Gastroesophageal sphincter (tissue), 3 donors: ENCODE results near the gene SYCP2L.

Experiments
- CTCF ChIP-seq, 4 experiments: fragments of 200-600 bp in 2 of 4; fragments of 450-650 bp in 2 of 4; sonication (generic) in 1 of 4; IDR thresholded peaks; one replicate each; pipeline ENCODE4 v1.5.1; 2017 to 2019; ENCODE audit warnings: antibody characterized with exemption in 4 of 4, mild to moderate bottlenecking in 2 of 4, moderate library complexity in 2 of 4
- EP300 ChIP-seq: sonication (generic); formaldehyde crosslinking; IDR thresholded peaks from one replicate; pipeline ENCODE4 v1.6.1; 2017; ENCODE audit warnings: antibody characterized with exemption, mild to moderate bottlenecking
- POLR2A ChIP-seq, 2 donors: fragments of 450-650 bp; IDR thresholded peaks; one replicate each; pipeline ENCODE4 v1.6.1; 2017; ENCODE audit warnings: antibody characterized with exemption in 2 of 2, mild to moderate bottlenecking in 2 of 2, moderate library complexity in 1 of 2
- POLR2AphosphoS5 ChIP-seq: sonication (generic); formaldehyde crosslinking; IDR thresholded peaks from one replicate; pipeline ENCODE4 v1.6.1; 2017; ENCODE audit warnings: antibody characterized with exemption

DNA sequence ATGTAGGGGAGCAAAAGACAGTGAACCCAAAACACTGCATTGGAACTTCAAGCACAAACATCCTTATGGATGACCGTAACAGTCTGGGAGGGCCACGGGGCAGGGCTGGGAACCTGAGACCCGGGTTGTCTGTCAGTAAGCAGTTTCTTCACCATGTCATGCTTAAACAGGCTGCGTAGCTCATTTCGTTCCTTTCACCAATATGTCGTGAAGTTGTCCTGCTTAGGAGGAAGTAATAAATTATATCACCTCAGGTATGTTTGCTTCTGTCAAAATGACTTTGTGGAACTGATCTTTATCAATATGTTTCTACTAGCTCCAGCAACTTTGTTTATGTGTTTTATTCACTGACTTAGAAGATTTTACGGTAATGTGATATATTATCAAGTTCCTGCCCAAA lies 36.1 kb upstream of the SYCP2L start:
- no peak for TF ChIP-seq CTCF (IDR thresholded peaks at IDR 0.05)
- TF ChIP-seq POLR2A (IDR thresholded peaks at IDR 0.05) = no peak
- TF ChIP-seq POLR2AphosphoS5 = no peak
- TF ChIP-seq EP300 = no peak
